ENCODE results near the gene MMP21.

DNA sequence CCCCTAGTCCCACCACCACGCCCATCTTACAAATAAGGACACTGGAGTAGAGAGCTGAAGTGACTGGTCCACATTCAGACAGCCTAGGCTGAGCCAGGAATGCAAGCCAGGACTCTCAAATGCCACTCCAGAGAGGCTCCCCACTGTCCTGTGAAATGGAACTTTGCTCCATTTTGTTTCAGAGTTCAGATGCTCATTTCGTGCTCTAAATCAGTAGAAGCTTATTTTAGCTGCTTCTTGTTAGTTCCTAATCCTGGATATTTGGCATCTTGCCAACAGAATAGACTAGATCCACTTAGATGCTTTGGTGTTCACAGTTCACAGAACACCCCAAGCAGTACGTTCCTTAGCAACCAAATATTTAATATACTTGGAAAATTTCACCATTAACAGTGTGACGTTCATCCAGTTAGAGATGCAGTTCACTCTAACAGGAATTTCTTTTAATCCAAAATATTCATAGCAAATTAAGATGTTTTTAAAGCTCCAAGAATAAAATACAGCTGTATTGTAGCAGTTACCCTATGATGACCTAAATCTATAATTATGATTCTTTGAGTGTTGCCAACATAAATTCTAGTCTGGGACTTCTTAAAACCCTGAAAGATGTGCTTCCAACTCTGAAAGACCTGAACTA lies 7.3 kb downstream of the MMP21 start:
- TF ChIP-seq, protein P1, sequence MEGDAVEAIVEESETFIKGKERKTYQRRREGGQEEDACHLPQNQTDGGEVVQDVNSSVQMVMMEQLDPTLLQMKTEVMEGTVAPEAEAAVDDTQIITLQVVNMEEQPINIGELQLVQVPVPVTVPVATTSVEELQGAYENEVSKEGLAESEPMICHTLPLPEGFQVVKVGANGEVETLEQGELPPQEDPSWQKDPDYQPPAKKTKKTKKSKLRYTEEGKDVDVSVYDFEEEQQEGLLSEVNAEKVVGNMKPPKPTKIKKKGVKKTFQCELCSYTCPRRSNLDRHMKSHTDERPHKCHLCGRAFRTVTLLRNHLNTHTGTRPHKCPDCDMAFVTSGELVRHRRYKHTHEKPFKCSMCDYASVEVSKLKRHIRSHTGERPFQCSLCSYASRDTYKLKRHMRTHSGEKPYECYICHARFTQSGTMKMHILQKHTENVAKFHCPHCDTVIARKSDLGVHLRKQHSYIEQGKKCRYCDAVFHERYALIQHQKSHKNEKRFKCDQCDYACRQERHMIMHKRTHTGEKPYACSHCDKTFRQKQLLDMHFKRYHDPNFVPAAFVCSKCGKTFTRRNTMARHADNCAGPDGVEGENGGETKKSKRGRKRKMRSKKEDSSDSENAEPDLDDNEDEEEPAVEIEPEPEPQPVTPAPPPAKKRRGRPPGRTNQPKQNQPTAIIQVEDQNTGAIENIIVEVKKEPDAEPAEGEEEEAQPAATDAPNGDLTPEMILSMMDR (IDR thresholded peaks at IDR 0.05), result no peak
- no peak for TF ChIP-seq POLR2A (IDR thresholded peaks at IDR 0.05)

Measured in thyroid gland (tissue), 4 donors.